Calu3 (cell line): ENCODE measurements around the gene NUBP1. TPM values are rescaled to one million over a fixed set of nuclear protein-coding genes. Genes with fewer than 3 reads are reported as not detected.

Source experiments
- BruUV-seq: library from RNA; stranded (reverse); fragments of 400-500 nt; replicated peaks from 2 replicates; lab custom pipeline; 2021; lab: Mats Ljungman, UMichigan
- CTCF ChIA-PET: fragments of 300-600 bp; sonication (Branson Sonifier 250); formaldehyde crosslinking; loops from one replicate; lab custom pipeline; 2022; ENCODE audit warnings: antibody characterized with exemption; lab: Charles Lee
- DNase-seq: peaks from one replicate; pipeline ENCODE4 v3.0.0; 2022
- H3K27ac Mint-ChIP-seq: one replicate; pipeline ENCODE4 v1.8.0; 2022; ENCODE audit warnings: mixed read lengths; ENCODE audit not compliant: unreplicated experiment
- H3K27me3 Mint-ChIP-seq: one replicate; pipeline ENCODE4 v1.8.0; 2022; ENCODE audit warnings: mixed read lengths; ENCODE audit not compliant: unreplicated experiment
- H3K36me3 Mint-ChIP-seq: one replicate; pipeline ENCODE4 v1.8.0; 2022; ENCODE audit warnings: mild to moderate bottlenecking, moderate library complexity, mixed read lengths; ENCODE audit not compliant: insufficient read depth, unreplicated experiment
- H3K4me1 Mint-ChIP-seq: one replicate; pipeline ENCODE4 v1.8.0; 2022; ENCODE audit warnings: mild to moderate bottlenecking, low read depth, mixed read lengths; ENCODE audit not compliant: unreplicated experiment
- H3K4me3 Mint-ChIP-seq: one replicate; pipeline ENCODE4 v1.8.0; 2022; ENCODE audit warnings: mild to moderate bottlenecking, low read depth, moderate library complexity, mixed read lengths; ENCODE audit not compliant: unreplicated experiment
- H3K9me3 Mint-ChIP-seq: one replicate; pipeline ENCODE4 v1.8.0; 2022; ENCODE audit warnings: low read depth, mixed read lengths; ENCODE audit not compliant: unreplicated experiment
- intact Hi-C: fragments of 100-400 bp; cut with micrococcal nuclease; formaldehyde crosslinking; loops from one replicate; pipeline ENCODE4 v1.10.0; 2022; ENCODE audit not compliant: unreplicated experiment
- total RNA-seq: library from RNA; stranded (reverse); gene quantifications from 2 replicates; pipeline ENCODE4 v1.2.3, GENCODE V29; 2022
- TF ChIP-seq, protein P1 (sequence below): fragments of 200-600 bp; IDR thresholded peaks from one replicate; pipeline ENCODE4 v1.8.0; 2022; ENCODE audit warnings: antibody characterized with exemption; ENCODE audit not compliant: unreplicated experiment

The NUBP1 gene
- total RNA-seq, 1 experiment from 2014 or later, result 35.9 TPM

DNA sequence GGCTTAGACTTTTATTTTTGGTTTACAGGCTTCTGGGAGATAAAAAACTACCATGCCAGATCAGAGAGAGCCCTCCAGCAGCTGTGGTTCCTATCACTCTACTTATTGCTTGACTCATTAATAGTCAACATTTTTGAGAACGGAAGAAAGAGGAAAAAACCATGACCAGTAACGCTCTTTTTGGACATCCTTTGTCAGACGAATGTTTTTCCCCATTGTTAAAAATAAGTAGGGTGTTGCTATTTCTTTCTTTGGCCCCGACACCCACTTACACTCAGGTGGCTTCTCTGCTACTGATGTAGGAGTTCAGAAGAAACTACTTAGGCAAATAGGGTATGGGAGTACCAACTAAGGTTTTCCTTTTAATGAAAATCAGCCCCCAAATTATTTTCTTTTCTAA lies 47.4 kb downstream of the NUBP1 start:
- no peak for DNase-seq
- intact Hi-C loops, result no loop called here
- Mint-ChIP-seq H3K4me3 (no peak overlapping the region), H3K36me3 (no peaks in the 10 kb centered on the region), H3K27me3 (peaks cover 15% of the 10 kb centered on the region), H3K4me1 (no peaks in the 10 kb centered on the region), H3K9me3 (peaks cover 3% of the 10 kb centered on the region), H3K27ac (no peak overlapping the region)
- TF ChIP-seq, protein P1, sequence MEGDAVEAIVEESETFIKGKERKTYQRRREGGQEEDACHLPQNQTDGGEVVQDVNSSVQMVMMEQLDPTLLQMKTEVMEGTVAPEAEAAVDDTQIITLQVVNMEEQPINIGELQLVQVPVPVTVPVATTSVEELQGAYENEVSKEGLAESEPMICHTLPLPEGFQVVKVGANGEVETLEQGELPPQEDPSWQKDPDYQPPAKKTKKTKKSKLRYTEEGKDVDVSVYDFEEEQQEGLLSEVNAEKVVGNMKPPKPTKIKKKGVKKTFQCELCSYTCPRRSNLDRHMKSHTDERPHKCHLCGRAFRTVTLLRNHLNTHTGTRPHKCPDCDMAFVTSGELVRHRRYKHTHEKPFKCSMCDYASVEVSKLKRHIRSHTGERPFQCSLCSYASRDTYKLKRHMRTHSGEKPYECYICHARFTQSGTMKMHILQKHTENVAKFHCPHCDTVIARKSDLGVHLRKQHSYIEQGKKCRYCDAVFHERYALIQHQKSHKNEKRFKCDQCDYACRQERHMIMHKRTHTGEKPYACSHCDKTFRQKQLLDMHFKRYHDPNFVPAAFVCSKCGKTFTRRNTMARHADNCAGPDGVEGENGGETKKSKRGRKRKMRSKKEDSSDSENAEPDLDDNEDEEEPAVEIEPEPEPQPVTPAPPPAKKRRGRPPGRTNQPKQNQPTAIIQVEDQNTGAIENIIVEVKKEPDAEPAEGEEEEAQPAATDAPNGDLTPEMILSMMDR, result no peak
- CTCF ChIA-PET, result no interaction called here
- no TSS peak for BruUV-seq

DNA sequence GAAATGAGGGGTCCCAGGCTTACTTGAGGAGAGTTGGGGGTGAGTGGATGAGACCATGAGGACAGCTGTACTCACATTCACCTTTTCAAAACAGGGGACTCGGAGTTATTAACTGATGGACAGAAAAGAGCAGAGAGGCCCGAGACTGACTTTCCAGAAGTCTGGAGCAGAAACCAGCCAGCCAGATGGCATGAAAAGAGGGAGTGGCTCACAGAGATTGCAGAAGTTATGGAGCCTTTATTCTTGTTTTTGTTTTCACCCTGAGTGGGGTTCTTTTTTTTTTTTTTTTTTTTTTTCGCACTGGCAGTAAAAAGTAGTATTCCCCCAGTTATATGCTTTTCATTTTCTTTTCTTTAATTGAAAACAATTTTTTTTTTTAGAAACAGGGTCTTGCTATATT lies 56.1 kb downstream of the NUBP1 start:
- no peak for DNase-seq
- Mint-ChIP-seq H3K4me1 (no peaks in the 10 kb centered on the region), H3K27ac (no peak overlapping the region), H3K27me3 (no peaks in the 10 kb centered on the region), H3K9me3 (no peaks in the 10 kb centered on the region), H3K4me3 (no peak overlapping the region), H3K36me3 (no peaks in the 10 kb centered on the region)
- TF ChIP-seq, protein P1, result no peak
- CTCF ChIA-PET, result no interaction called here
- intact Hi-C loops, result no loop called here
- BruUV-seq, result no TSS peak

DNA sequence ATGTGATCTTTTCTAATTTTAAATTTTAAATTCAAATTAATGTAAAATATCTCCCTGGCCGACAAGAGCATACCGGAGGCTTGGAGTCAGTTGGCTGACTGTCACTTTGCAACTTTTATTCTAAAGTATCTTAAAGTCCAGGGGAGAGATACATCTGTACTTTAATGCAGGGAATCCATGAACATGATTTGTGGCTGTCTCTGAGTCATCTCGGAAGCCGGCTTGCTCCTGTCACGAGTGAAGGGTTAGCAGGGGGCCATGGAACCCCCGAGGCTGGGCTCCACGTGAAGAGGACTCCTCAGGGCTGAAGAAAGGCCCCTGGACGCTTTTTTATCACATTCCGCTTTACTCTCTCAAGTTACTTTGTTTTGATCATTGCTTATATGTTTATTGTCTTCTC lies 61.7 kb downstream of the NUBP1 start:
- CTCF ChIA-PET, result no interaction called here
- H3K9me3 Mint-ChIP-seq, result no peaks in the 10 kb centered on the region
- DNase-seq, result no peak
- H3K27me3 Mint-ChIP-seq, result no peaks in the 10 kb centered on the region
- no peak overlapping the region for H3K4me3 Mint-ChIP-seq
- H3K27ac Mint-ChIP-seq, result no peak overlapping the region
- BruUV-seq, result no TSS peak
- no peaks in the 10 kb centered on the region for H3K36me3 Mint-ChIP-seq
- no peaks in the 10 kb centered on the region for H3K4me1 Mint-ChIP-seq
- TF ChIP-seq, protein P1, result no peak
- intact Hi-C loops, result no loop called here

DNA sequence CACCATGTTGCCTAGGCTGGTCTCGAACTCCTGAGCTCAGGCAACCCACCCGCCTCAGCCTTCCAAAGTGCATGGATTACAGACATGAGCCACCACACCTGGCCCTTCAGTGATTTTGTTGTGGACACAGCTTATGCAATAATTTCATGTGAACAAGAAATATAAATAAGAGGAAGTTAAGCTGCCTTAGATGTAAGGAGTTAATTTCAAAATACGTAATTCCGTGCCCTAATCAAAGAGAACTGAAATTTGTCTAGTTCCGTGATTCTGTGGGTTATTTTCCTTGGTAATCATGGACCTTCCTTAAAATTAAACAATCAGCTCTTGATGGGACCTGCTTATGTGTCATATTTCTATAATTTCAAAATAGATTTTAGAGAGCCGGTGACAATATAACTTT lies 63.1 kb downstream of the NUBP1 start:
- TF ChIP-seq, protein P1, result no peak
- H3K4me1 Mint-ChIP-seq, result no peaks in the 10 kb centered on the region
- H3K36me3 Mint-ChIP-seq, result no peaks in the 10 kb centered on the region
- no peak for DNase-seq
- H3K9me3 Mint-ChIP-seq, result no peaks in the 10 kb centered on the region
- CTCF ChIA-PET, result no interaction called here
- H3K4me3 Mint-ChIP-seq, result no peak overlapping the region
- H3K27me3 Mint-ChIP-seq, result no peaks in the 10 kb centered on the region
- intact Hi-C loops, result no loop called here
- no peak overlapping the region for H3K27ac Mint-ChIP-seq
- BruUV-seq, result no TSS peak

DNA sequence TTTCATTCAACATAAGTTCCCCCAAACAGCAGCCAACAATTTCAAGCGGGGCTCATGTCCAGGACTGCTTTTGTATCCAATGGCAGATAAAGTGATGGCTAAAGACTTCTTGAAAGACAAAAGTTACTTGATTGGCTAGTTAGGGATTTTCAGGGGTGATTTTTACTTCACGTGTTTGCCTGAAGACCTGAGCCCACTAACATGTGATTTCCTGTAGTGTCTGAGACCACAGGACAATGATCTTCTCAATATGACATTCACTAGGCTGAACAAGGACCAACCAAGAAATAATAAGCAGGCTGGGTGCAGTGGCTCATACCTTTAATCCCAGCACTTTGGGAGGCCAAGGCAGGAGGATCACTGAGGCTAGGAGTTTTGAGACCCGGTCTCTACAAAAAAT lies 64.6 kb downstream of the NUBP1 start:
- DNase-seq, result no peak
- no peaks in the 10 kb centered on the region for H3K4me1 Mint-ChIP-seq
- H3K36me3 Mint-ChIP-seq, result no peaks in the 10 kb centered on the region
- no peaks in the 10 kb centered on the region for H3K9me3 Mint-ChIP-seq
- intact Hi-C loops, result no loop called here
- BruUV-seq, result no TSS peak
- H3K4me3 Mint-ChIP-seq, result no peak overlapping the region
- H3K27ac Mint-ChIP-seq, result no peak overlapping the region
- CTCF ChIA-PET, result no interaction called here
- TF ChIP-seq, protein P1, result no peak
- no peaks in the 10 kb centered on the region for H3K27me3 Mint-ChIP-seq
